HG03097 (cell line): ENCODE data around the gene TMEM25.
"Not testable (repeated sequence)": the region's sequence is repeated elsewhere in the genome, so short reads cannot be mapped to it uniquely, and the experiment has no call there.

Experiments
- ATAC-seq: cut with Tn5 transposase; IDR thresholded peaks from one replicate; pipeline ENCODE4 v1.9.1; 2021; ENCODE audit not compliant: unreplicated experiment, low FRiP score

TMEM25 gene

GRCh38 chr11:118530683-118531596, at the start of gene TMEM25:
Gene TMEM25, plus strand, starts transcription at chr11:118531192. Its CDS starts 610 bp downstream, at chr11:118531802.
- ATAC-seq = no peak

- ATAC-seq = not testable (repeated sequence)
Measured at GRCh38 chr11:118481238-118481637, 49.8 kb upstream of the TMEM25 start.

GRCh38 chr11:118484405-118484804, 46.6 kb upstream of the TMEM25 start:
- ATAC-seq = no peak

GRCh38 chr11:118485273-118485672, 45.7 kb upstream of the TMEM25 start:
- no peak for ATAC-seq

- no peak for ATAC-seq
Measured at GRCh38 chr11:118488480-118489109, 42.4 kb upstream of the TMEM25 start.

- ATAC-seq = no peak
Measured at GRCh38 chr11:118491041-118491440, 40.0 kb upstream of the TMEM25 start.

- no peak for ATAC-seq
Measured at GRCh38 chr11:118497831-118498230, 33.2 kb upstream of the TMEM25 start.

- ATAC-seq = no peak
Measured at GRCh38 chr11:118503216-118503615, 27.8 kb upstream of the TMEM25 start.

- ATAC-seq = no peak
Measured at GRCh38 chr11:118511601-118512000, 19.4 kb upstream of the TMEM25 start.

- ATAC-seq = no peak
Measured at GRCh38 chr11:118514103-118514502, 16.9 kb upstream of the TMEM25 start.

GRCh38 chr11:118519549-118519948, 11.4 kb upstream of the TMEM25 start:
- no peak for ATAC-seq

- no peak for ATAC-seq
Measured at GRCh38 chr11:118521892-118522311, 9.1 kb upstream of the TMEM25 start.

- ATAC-seq = no peak
Measured at GRCh38 chr11:118522571-118523072, 8.4 kb upstream of the TMEM25 start.

- no peak for ATAC-seq
Measured at GRCh38 chr11:118524356-118524755, 6.6 kb upstream of the TMEM25 start.

- no peak for ATAC-seq
Measured at GRCh38 chr11:118524757-118525470, 6.1 kb upstream of the TMEM25 start.

GRCh38 chr11:118526688-118527087, 4.3 kb upstream of the TMEM25 start:
- no peak for ATAC-seq

GRCh38 chr11:118527109-118527508, 3.9 kb upstream of the TMEM25 start, which contains the start of gene TTC36:
Gene TTC36, plus strand, starts transcription at chr11:118527474. Its CDS starts 21 bp downstream, at chr11:118527495.
- no peak for ATAC-seq

GRCh38 chr11:118528511-118528910, 2.5 kb upstream of the TMEM25 start:
- ATAC-seq = no peak

- ATAC-seq = no peak
Measured at GRCh38 chr11:118529584-118530175, 1.3 kb upstream of the TMEM25 start.

- no peak for ATAC-seq
Measured at GRCh38 chr11:118530180-118530682, 761 bp upstream of the TMEM25 start.
